ENCODE results near the gene SRCAP.
A peak's percentile ranks its signal among the peaks of the same experiment; 100 is the strongest.
"Not testable (repeated sequence)": the region's sequence is repeated elsewhere in the genome, so short reads cannot be mapped to it uniquely, and the experiment has no call there.

Gene SRCAP

GRCh38 chr16:30697264-30698138 is 1.5 kb upstream of the SRCAP start:
- DNase-seq (ENCODE audit: low read depth in 2 of 2, low spot score in 1 of 2), result no peak

GRCh38 chr16:30698139-30698815 is 694 bp upstream of the SRCAP start:
- peak; percentile 98 to 99 for DNase-seq (ENCODE audit: low read depth in 2 of 2, low spot score in 1 of 2)

GRCh38 chr16:30699615-30700099 is 686 bp downstream of the SRCAP start:
- DNase-seq (ENCODE audit: low read depth in 2 of 2, low spot score in 1 of 2), result no peak

- DNase-seq (ENCODE audit: low read depth in 2 of 2, low spot score in 1 of 2), result no peak
Measured at GRCh38 chr16:30700491-30700890, 1.5 kb downstream of the SRCAP start.

GRCh38 chr16:30700971-30701370 is 2.0 kb downstream of the SRCAP start:
- no peak for DNase-seq (ENCODE audit: low read depth in 2 of 2, low spot score in 1 of 2)

GRCh38 chr16:30703071-30703470 is 4.1 kb downstream of the SRCAP start:
- DNase-seq (ENCODE audit: low read depth in 2 of 2, low spot score in 1 of 2), result not testable (repeated sequence)

- no peak for DNase-seq (ENCODE audit: low read depth in 2 of 2, low spot score in 1 of 2)
Measured at GRCh38 chr16:30703971-30704370, 5.0 kb downstream of the SRCAP start.

- DNase-seq (ENCODE audit: low read depth in 2 of 2, low spot score in 1 of 2), result no peak
Measured at GRCh38 chr16:30706046-30706445, 7.1 kb downstream of the SRCAP start.

GRCh38 chr16:30710971-30711370 is 12.0 kb downstream of the SRCAP start:
- DNase-seq (ENCODE audit: low read depth in 2 of 2, low spot score in 1 of 2), result no peak

GRCh38 chr16:30711712-30712111 is 12.7 kb downstream of the SRCAP start:
- no peak for DNase-seq (ENCODE audit: low read depth in 2 of 2, low spot score in 1 of 2)

GRCh38 chr16:30715750-30716445 is 16.9 kb downstream of the SRCAP start:
- no peak for DNase-seq (ENCODE audit: low read depth in 2 of 2, low spot score in 1 of 2)

GRCh38 chr16:30720086-30720485 is 21.1 kb downstream of the SRCAP start:
- no peak for DNase-seq (ENCODE audit: low read depth in 2 of 2, low spot score in 1 of 2)

- no peak for DNase-seq (ENCODE audit: low read depth in 2 of 2, low spot score in 1 of 2)
Measured at GRCh38 chr16:30720694-30721093, 21.7 kb downstream of the SRCAP start.

GRCh38 chr16:30721167-30721566 is 22.2 kb downstream of the SRCAP start:
- no peak for DNase-seq (ENCODE audit: low read depth in 2 of 2, low spot score in 1 of 2)

- DNase-seq (ENCODE audit: low read depth in 2 of 2, low spot score in 1 of 2), result no peak
Measured at GRCh38 chr16:30721606-30722005, 22.6 kb downstream of the SRCAP start.

GRCh38 chr16:30722443-30722842 is 23.5 kb downstream of the SRCAP start:
- DNase-seq (ENCODE audit: low read depth in 2 of 2, low spot score in 1 of 2), result no peak

GRCh38 chr16:30722916-30723315 is 23.9 kb downstream of the SRCAP start:
- no peak for DNase-seq (ENCODE audit: low read depth in 2 of 2, low spot score in 1 of 2)

GRCh38 chr16:30723725-30724355 is 24.9 kb downstream of the SRCAP start:
- no peak for DNase-seq (ENCODE audit: low read depth in 2 of 2, low spot score in 1 of 2)

- no peak for DNase-seq (ENCODE audit: low read depth in 2 of 2, low spot score in 1 of 2)
Measured at GRCh38 chr16:30724641-30725417, 25.9 kb downstream of the SRCAP start.

- DNase-seq (ENCODE audit: low read depth in 2 of 2, low spot score in 1 of 2), result no peak
Measured at GRCh38 chr16:30725418-30725792, 26.4 kb downstream of the SRCAP start.

GRCh38 chr16:30728321-30728720 is 29.4 kb downstream of the SRCAP start:
- no peak for DNase-seq (ENCODE audit: low read depth in 2 of 2, low spot score in 1 of 2)
